SK-N-SH (cell line): Measurements from ENCODE around the gene IBTK. TPM values are rescaled to one million over a fixed set of nuclear protein-coding genes. Genes with fewer than 3 reads are reported as not detected.

Experiments used
- CTCF ChIA-PET: fragments of 300-600, 350-600 bp; formaldehyde crosslinking; extraction: SDS; loops from one replicate; lab custom pipeline; 2021; lab: Yijun Ruan, JAX
- POLR2A ChIA-PET: fragments of 350-600 bp; sonication (Branson Sonifier 250); formaldehyde crosslinking; extraction: SDS; loops from one replicate; lab custom pipeline; 2020; ENCODE audit warnings: antibody characterized with exemption, inconsistent platforms; lab: Yijun Ruan, JAX
- DNase-seq: peaks from one replicate; pipeline ENCODE4 v3.0.0; 2012
- H2AFZ ChIP-seq: fragments of 200-600 bp; sonication (generic); 2 replicates; pipeline ENCODE4 v1.8.1; 2016; ENCODE audit warnings: antibody characterized with exemption, mild to moderate bottlenecking, low read depth
- H3F3A ChIP-seq: fragments of 200-600 bp; sonication (generic); replicated peaks from 2 replicates; pipeline ENCODE3; 2016; ENCODE audit warnings: antibody characterized with exemption, mild to moderate bottlenecking; ENCODE audit not compliant: insufficient read depth
- H3K27ac ChIP-seq, 2 experiments: fragments of 200-500 bp in 1 of 2; fragments of 200-600 bp in 1 of 2; sonication (Bioruptor generic) in 1 of 2; sonication (generic), shearing (Covaris generic) in 1 of 2; 2 replicates each; pipeline versions ENCODE4 v1.5.1 to v1.6.1; 2014 to 2016; ENCODE audit warnings: low read depth in 2 of 2, inconsistent platforms in 1 of 2, low read length in 1 of 2, mild to moderate bottlenecking in 1 of 2, mixed read lengths in 1 of 2
- H3K27me3 ChIP-seq: fragments of 200-600 bp; sonication (generic), shearing (Covaris generic); 2 replicates; pipeline ENCODE4 v1.6.1; 2016; ENCODE audit warnings: mixed run types; ENCODE audit not compliant: insufficient read depth
- H3K36me3 ChIP-seq, 2 experiments: fragments of 200-500 bp in 1 of 2; fragments of 200-600 bp in 1 of 2; sonication (Bioruptor generic) in 1 of 2; sonication (generic) in 1 of 2; replicated peaks in 1 of 2; 2 replicates each; pipeline versions ENCODE3 to v1.5.1; 2014 to 2016; ENCODE audit warnings: low read length in 1 of 2, mild to moderate bottlenecking in 1 of 2; ENCODE audit not compliant: insufficient read depth in 2 of 2, control insufficient read depth in 1 of 2
- H3K4me1 ChIP-seq, 2 experiments: fragments of 200-500 bp in 1 of 2; fragments of 200-600 bp in 1 of 2; sonication (Bioruptor generic) in 1 of 2; sonication (generic), shearing (Covaris generic) in 1 of 2; 2 replicates each; pipeline versions ENCODE4 v1.5.1 to v1.6.1; 2014 to 2016; ENCODE audit warnings: low read depth in 1 of 2, low read length in 1 of 2, mixed run types in 1 of 2; ENCODE audit not compliant: insufficient read depth in 2 of 2, control insufficient read depth in 1 of 2
- H3K4me2 ChIP-seq: fragments of 200-600 bp; sonication (generic), shearing (Covaris generic); 2 replicates; pipeline ENCODE4 v1.6.1; 2017; ENCODE audit warnings: mixed run types
- H3K4me3 ChIP-seq, 2 experiments: fragments of 200-500 bp in 1 of 2; fragments of 200-600 bp in 1 of 2; sonication (Bioruptor generic) in 1 of 2; sonication (generic), shearing (Covaris generic) in 1 of 2; 2 replicates each; pipeline versions ENCODE4 v1.5.1 to v1.8.1; 2014 to 2016; ENCODE audit warnings: low read depth in 2 of 2, inconsistent platforms in 1 of 2, low read length in 1 of 2, mild to moderate bottlenecking in 1 of 2, mixed read lengths in 1 of 2, moderate library complexity in 1 of 2
- H3K79me2 ChIP-seq: fragments of 200-600 bp; sonication (generic); 2 replicates; pipeline ENCODE4 v1.8.1; 2017; ENCODE audit warnings: mild to moderate bottlenecking; ENCODE audit not compliant: insufficient read depth
- H3K9ac ChIP-seq: fragments of 200-600 bp; sonication (generic); 2 replicates; pipeline ENCODE4 v1.6.1; 2017; ENCODE audit warnings: mixed run types
- H3K9me2 ChIP-seq: fragments of 200-600 bp; sonication (generic); 2 replicates; pipeline ENCODE4 v1.6.1; 2017; ENCODE audit warnings: mixed run types
- H3K9me3 ChIP-seq: fragments of 200-600 bp; sonication (generic); 2 replicates; pipeline ENCODE4 v1.6.1; 2017; ENCODE audit warnings: mixed run types, mild to moderate bottlenecking, moderate library complexity
- H4K20me1 ChIP-seq: fragments of 200-600 bp; sonication (generic); 2 replicates; pipeline ENCODE4 v1.6.1; 2017; ENCODE audit warnings: mild to moderate bottlenecking, mixed run types; ENCODE audit not compliant: insufficient read depth
- ELF1 ChIP-seq: IDR thresholded peaks from 2 replicates; pipeline ENCODE4 v1.4.0; 2012
- EP300 ChIP-seq, 2 experiments: IDR thresholded peaks; 2 replicates each; pipeline versions ENCODE4 v1.4.0 to v1.6.1; 2012; ENCODE audit warnings: borderline replicate concordance in 1 of 2, low read depth in 1 of 2, low read length in 1 of 2
- FOSL2 ChIP-seq: IDR thresholded peaks from 2 replicates; pipeline ENCODE4 v1.4.0; 2012; ENCODE audit warnings: low read depth, mild to moderate bottlenecking, moderate library complexity, borderline replicate concordance
- JUND ChIP-seq: IDR thresholded peaks from 2 replicates; pipeline ENCODE4 v1.4.0; 2012
- MAX ChIP-seq: IDR thresholded peaks from 2 replicates; pipeline ENCODE4 v1.4.0; 2012; ENCODE audit warnings: low read depth
- MEF2A ChIP-seq: IDR thresholded peaks from 2 replicates; pipeline ENCODE4 v1.4.0; 2012; ENCODE audit warnings: low read depth, borderline replicate concordance
- RAD21 ChIP-seq: IDR thresholded peaks from 2 replicates; pipeline ENCODE4 v1.6.1; 2012; ENCODE audit warnings: mild to moderate bottlenecking, low read length
- REST ChIP-seq: IDR thresholded peaks from 2 replicates; pipeline ENCODE4 v1.6.1; 2012; ENCODE audit warnings: mild to moderate bottlenecking, low read depth, low read length, moderate library complexity
- SIN3A ChIP-seq: IDR thresholded peaks from 2 replicates; pipeline ENCODE4 v1.6.1; 2012; ENCODE audit warnings: low read depth, mild to moderate bottlenecking, low read length, moderate library complexity, borderline replicate concordance
- SMC3 ChIP-seq: IDR thresholded peaks from 2 replicates; pipeline ENCODE4 v1.6.1; 2012; ENCODE audit warnings: low read depth, low read length, improper control_type of control experiment
- TAF1 ChIP-seq: IDR thresholded peaks from 2 replicates; pipeline ENCODE4 v1.6.1; 2012; ENCODE audit warnings: low read depth, mild to moderate bottlenecking, low read length, moderate library complexity, borderline replicate concordance
- TCF12 ChIP-seq: IDR thresholded peaks from 2 replicates; pipeline ENCODE4 v1.4.0; 2012
- TEAD4 ChIP-seq: IDR thresholded peaks from 2 replicates; pipeline ENCODE4 v1.4.0; 2012; ENCODE audit warnings: mild to moderate bottlenecking, borderline replicate concordance; ENCODE audit not compliant: insufficient read depth
- ZBTB33 ChIP-seq: IDR thresholded peaks from 2 replicates; pipeline ENCODE4 v1.4.0; 2012; ENCODE audit warnings: low read depth, borderline replicate concordance
- WGBS: methylation state at CpG from one replicate; pipeline ENCODE4 v1.1.6; 2017; ENCODE audit warnings: low lambda C conversion rate; 5-methylcytosine and 5-hydroxymethylcytosine counted together
- polyA plus RNA-seq, 3 experiments: library from polyadenylated mRNA; depleted of rRNA; stranded (reverse); fragments of >200 nt; gene quantifications; 2 replicates each; pipeline ENCODE4 v1.2.3, GENCODE V29; 2012

IBTK gene
- polyA plus RNA-seq, 1 of the 3 experiments (the other 2 are of a cell fraction): 9.5 TPM

GRCh38 chr6:82144007-82144851 lies 103.3 kb downstream of the IBTK start (continued):
- TF ChIP-seq REST: no peak
- TF ChIP-seq JUND: peak; percentile 92

DNA sequence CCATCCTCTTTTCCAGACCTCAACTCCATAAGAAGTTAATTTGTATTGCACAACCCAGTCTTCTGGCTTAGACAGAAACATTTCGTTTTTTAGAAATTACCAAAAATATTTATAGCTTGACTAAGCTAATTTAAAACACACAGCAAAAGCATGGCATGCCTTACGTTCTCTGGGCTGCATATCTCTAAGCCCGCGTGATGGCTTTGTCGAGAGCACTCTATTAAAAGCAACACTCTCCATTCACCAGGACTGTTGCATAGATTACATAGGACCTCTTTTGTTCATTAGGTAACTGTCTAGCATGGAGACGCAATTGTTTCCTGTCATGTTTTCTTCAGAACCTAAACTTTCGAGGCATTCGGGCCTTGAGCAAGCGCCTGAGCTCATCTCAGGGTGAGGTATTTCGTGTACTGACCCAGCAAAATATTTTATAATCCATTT lies 104.5 kb downstream of the IBTK start:
- H3K9me2 ChIP-seq: no peaks in the 10 kb centered on the region
- no peak for DNase-seq
- ChIA-PET CTCF (interaction anchor here (1.7 kb wide), 1 partner anchor 44 kb away, joined by 4 read pairs; no protein-coding TSS in a partner anchor), POLR2A (no interaction called here)
- H3K4me2 ChIP-seq: peak overlapping the region; percentile 6; the same call in 1 of the 2 replicates
- peaks cover 16 to 28% of the 10 kb centered on the region in 2 experiments for H3K4me1 ChIP-seq
- 72% methylated on average over 10 of the region's 10 CpGs for WGBS
- no peak overlapping the region; the same call in 1 of the 2 replicates for H2AFZ ChIP-seq
- no peaks in the 10 kb centered on the region for H3K27me3 ChIP-seq
- no peak overlapping the region; the same call in 1 of the 2 replicates for H3K9ac ChIP-seq
- no peaks in the 10 kb centered on the region for H3K79me2 ChIP-seq
- H3F3A ChIP-seq: peaks cover 29% of the 10 kb centered on the region
- TF ChIP-seq TCF12 (peak; percentile 40; the same call in 1 of the 2 replicates), SIN3A (no peak)
- H3K4me3 ChIP-seq: no peak overlapping the region
- peak overlapping the region; percentile 91 to 94 for H3K27ac ChIP-seq
- H3K9me3 ChIP-seq: no peaks in the 10 kb centered on the region
- H3K36me3 ChIP-seq: peaks cover 0 to 6% of the 10 kb centered on the region in 2 experiments
- H4K20me1 ChIP-seq: no peaks in the 10 kb centered on the region

DNA sequence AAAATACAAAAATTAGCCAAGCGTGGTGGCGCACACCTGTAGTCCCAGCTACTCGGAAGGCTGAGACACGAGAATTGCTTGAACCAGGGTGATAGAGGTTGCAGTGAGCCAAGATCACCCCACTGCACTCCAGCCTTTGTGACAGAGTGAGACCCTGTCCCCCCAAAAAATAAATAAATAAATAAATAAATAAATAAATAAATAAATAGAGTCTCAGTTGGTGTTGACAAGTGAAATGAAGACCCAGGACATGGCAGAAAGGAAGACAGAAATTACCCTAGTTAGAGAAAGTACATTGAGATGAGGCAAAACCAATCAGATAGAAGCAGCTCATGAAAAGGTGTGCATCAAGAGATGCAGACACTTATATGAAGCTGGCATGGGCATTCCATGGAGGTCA lies 105.0 kb downstream of the IBTK start:
- peaks cover 16 to 28% of the 10 kb centered on the region in 2 experiments for H3K4me1 ChIP-seq
- ChIA-PET CTCF (no interaction called here), POLR2A (no interaction called here)
- peak overlapping the region; percentile 41 to 94; a peak in 2 of 4 replicates for H3K27ac ChIP-seq
- H3K9ac ChIP-seq: no peak overlapping the region
- peaks cover 0 to 6% of the 10 kb centered on the region in 2 experiments for H3K36me3 ChIP-seq
- no peak overlapping the region for H3K4me3 ChIP-seq
- DNase-seq: no peak
- H3F3A ChIP-seq: peaks cover 29% of the 10 kb centered on the region
- no peaks in the 10 kb centered on the region for H3K9me2 ChIP-seq
- no peaks in the 10 kb centered on the region for H3K27me3 ChIP-seq
- H3K4me2 ChIP-seq: peak overlapping the region; percentile 6; the same call in 1 of the 2 replicates
- H3K79me2 ChIP-seq: no peaks in the 10 kb centered on the region
- H4K20me1 ChIP-seq: no peaks in the 10 kb centered on the region
- H2AFZ ChIP-seq: no peak overlapping the region
- H3K9me3 ChIP-seq: no peaks in the 10 kb centered on the region
- 99% methylated on average over 4 of the region's 4 CpGs for WGBS
- no peak for TF ChIP-seq EP300 (IDR thresholded peaks at IDR 0.05; ENCODE audit: borderline replicate concordance in 1 of 2, low read depth in 1 of 2, low read length in 1 of 2)
- no peak for TF ChIP-seq RAD21
- no peak for TF ChIP-seq JUND
- TF ChIP-seq TEAD4: no peak
- TF ChIP-seq REST: no peak
- no peak for TF ChIP-seq FOSL2
- no peak for TF ChIP-seq ELF1
- no peak for TF ChIP-seq ZBTB33
- no peak for TF ChIP-seq MAX
- TF ChIP-seq TAF1: no peak
- TF ChIP-seq MEF2A: no peak
- TF ChIP-seq SMC3: no peak
